Peyer's patch (tissue), 4 donors: ENCODE measurements around the gene GARIN5B. TPM values are rescaled to one million over a fixed set of nuclear protein-coding genes. Genes with fewer than 3 reads are reported as not detected.
"Not testable (repeated sequence)": the region's sequence is repeated elsewhere in the genome, so short reads cannot be mapped to it uniquely, and the experiment has no call there.

Source experiments
- DNase-seq, 3 donors: peaks; one replicate each; pipeline ENCODE4 v3.0.0-alpha.2; 2017 to 2019
- H3K27ac ChIP-seq, 4 donors: fragments of 200-600 bp; sonication (generic); one replicate each; pipeline ENCODE4 v1.5.1; 2016 to 2019
- H3K27me3 ChIP-seq, 2 donors: fragments of 200-600 bp; sonication (generic); one replicate each; pipeline ENCODE4 v1.5.1; 2019
- H3K36me3 ChIP-seq, 3 donors: fragments of 200-600 bp; sonication (generic); one replicate each; pipeline ENCODE4 v1.5.1; 2016 to 2019
- H3K4me1 ChIP-seq, 4 donors: fragments of 200-600 bp; sonication (generic); one replicate each; pipeline ENCODE4 v1.5.1; 2016 to 2019
- H3K4me3 ChIP-seq, 4 donors: fragments of 200-600 bp; sonication (generic); 1 replicate in 3 of 4; 2 replicates in 1 of 4; pipeline ENCODE4 v1.5.1; 2016 to 2019; ENCODE audit warnings: mild to moderate bottlenecking in 1 of 4
- H3K9me3 ChIP-seq, 4 donors: fragments of 200-600 bp; sonication (generic); one replicate each; pipeline ENCODE4 v1.5.1; 2016 to 2019; ENCODE audit warnings: mild to moderate bottlenecking in 1 of 4
- CTCF ChIP-seq, 6 experiments: fragments of 450-650 bp in 4 of 6; fragments of 200-600 bp in 2 of 6; sonication (generic) in 1 of 6; IDR thresholded peaks; one replicate each; pipeline ENCODE4 v1.5.1; 2017 to 2019; ENCODE audit warnings: antibody characterized with exemption in 6 of 6, mild to moderate bottlenecking in 3 of 6, moderate library complexity in 1 of 6
- POLR2A ChIP-seq, 2 donors: fragments of 450-650 bp; IDR thresholded peaks; one replicate each; pipeline ENCODE4 v1.5.1; 2017; ENCODE audit warnings: antibody characterized with exemption in 2 of 2, mild to moderate bottlenecking in 2 of 2, moderate library complexity in 2 of 2
- total RNA-seq, 4 donors: library from RNA; depleted of rRNA; stranded (reverse); fragments of >200 nt; gene quantifications; one replicate each; pipeline ENCODE4 v1.1.0, GENCODE V29; 2016

The GARIN5B gene
- total RNA-seq, result not detected

- no peaks in the 10 kb centered on the region for H3K9me3 ChIP-seq
- no peak within 1 kb of the TSS for H3K27ac ChIP-seq
- H3K4me1 ChIP-seq, result no peaks in the 10 kb centered on the region
- TF ChIP-seq CTCF (IDR thresholded peaks at IDR 0.05) (no peak), POLR2A (IDR thresholded peaks at IDR 0.05) (no peak)
- peaks cover 0 to 2% of the 10 kb centered on the region in 2 donors for H3K27me3 ChIP-seq
- no peak for DNase-seq
- H3K36me3 ChIP-seq, result no peaks in the 10 kb centered on the region
- H3K4me3 ChIP-seq, result no peak within 1 kb of the TSS
Observed at GRCh38 chr19:55362990-55363716, at the start of gene GARIN5B. GARIN5B (minus strand) TSS chr19:55363260; CDS start chr19:55363066, 194 bp downstream.

GRCh38 chr19:55410168-55410567 lies 47.1 kb upstream of the GARIN5B start:
- H3K4me3 ChIP-seq, result no peak overlapping the region
- H3K27ac ChIP-seq, result no peak overlapping the region
- H3K4me1 ChIP-seq, result peaks cover 6 to 18% (median 9%) of the 10 kb centered on the region in 4 donors
- no peak for DNase-seq
- TF ChIP-seq POLR2A (IDR thresholded peaks at IDR 0.05), result no peak
- TF ChIP-seq CTCF (IDR thresholded peaks at IDR 0.05), result no peak
- H3K27me3 ChIP-seq, result no peaks in the 10 kb centered on the region
- no peaks in the 10 kb centered on the region for H3K9me3 ChIP-seq
- H3K36me3 ChIP-seq, result peaks cover 0 to 9% (median 0%) of the 10 kb centered on the region in 3 donors

- Histone ChIP-seq H3K36me3 (peaks cover 0 to 15% (median 0%) of the 10 kb centered on the region in 3 donors), H3K4me1 (peaks cover 6 to 18% (median 9%) of the 10 kb centered on the region in 4 donors)
- H3K4me3 ChIP-seq, H3K9me3 ChIP-seq, H3K27me3 ChIP-seq, DNase-seq, H3K27ac ChIP-seq: not testable (repeated sequence)
Observed at GRCh38 chr19:55409179-55409578, 46.1 kb upstream of the GARIN5B start.

GRCh38 chr19:55408533-55408872 lies 45.4 kb upstream of the GARIN5B start:
- H3K4me3 ChIP-seq, result peak overlapping the region; percentile 81 to 93 (median 90)
- H3K27me3 ChIP-seq, result no peaks in the 10 kb centered on the region
- peaks cover 6 to 18% (median 9%) of the 10 kb centered on the region in 4 donors for H3K4me1 ChIP-seq
- DNase-seq, result no peak
- H3K36me3 ChIP-seq, result peaks cover 0 to 21% (median 0%) of the 10 kb centered on the region in 3 donors
- H3K9me3 ChIP-seq, result no peaks in the 10 kb centered on the region
- peak overlapping the region; percentile 90 to 96 (median 95) for H3K27ac ChIP-seq
- no peak for TF ChIP-seq CTCF (IDR thresholded peaks at IDR 0.05)
- no peak for TF ChIP-seq POLR2A (IDR thresholded peaks at IDR 0.05)

- Histone ChIP-seq H3K27ac (peak overlapping the region; percentile 90 to 96 (median 95)), H3K27me3 (no peaks in the 10 kb centered on the region), H3K36me3 (peaks cover 0 to 27% (median 0%) of the 10 kb centered on the region in 3 donors), H3K4me3 (peak overlapping the region; percentile 81 to 93 (median 90)), H3K4me1 (peaks cover 6 to 18% (median 9%) of the 10 kb centered on the region in 4 donors), H3K9me3 (no peaks in the 10 kb centered on the region)
- DNase-seq, result peak; percentile 97 to 99 (median 98)
- TF ChIP-seq CTCF (IDR thresholded peaks at IDR 0.05), result peak in 1 of 6 experiments; percentile 0
- peak in 1 of 2 donors; percentile 93 for TF ChIP-seq POLR2A (IDR thresholded peaks at IDR 0.05)
Observed at GRCh38 chr19:55407800-55408532, 44.9 kb upstream of the GARIN5B start.

- Histone ChIP-seq H3K36me3 (peaks cover 0 to 32% (median 0%) of the 10 kb centered on the region in 3 donors), H3K4me3 (peak within 1 kb of the TSS; percentile 81 to 93 (median 90)), H3K27ac (peak within 1 kb of the TSS; percentile 90 to 96 (median 95)), H3K4me1 (peaks cover 6 to 18% (median 9%) of the 10 kb centered on the region in 4 donors)
- not testable (repeated sequence) for H3K9me3 ChIP-seq, H3K27me3 ChIP-seq, DNase-seq
- peak in 2 of 6 experiments; percentile 3 to 7 for TF ChIP-seq CTCF (IDR thresholded peaks at IDR 0.05)
- TF ChIP-seq POLR2A (IDR thresholded peaks at IDR 0.05), result peak in 1 of 2 donors; percentile 93
Observed at GRCh38 chr19:55407550-55407799, 44.4 kb upstream of the GARIN5B start, which contains the start of gene UBE2S. UBE2S (minus strand) TSS chr19:55407788; CDS start chr19:55407589, 199 bp downstream.
